HuH-7 (cell line): Measurements from ENCODE around the gene PEX14.

Experiments
- DNase-seq: peaks from one replicate; pipeline ENCODE4 v3.0.0; 2011; ENCODE audit warnings: low spot score

PEX14 gene

GRCh38 chr1:10635085-10635896 is 160.5 kb downstream of the PEX14 start:
- DNase-seq, result no peak

- no peak for DNase-seq
These were observed 161.2 kb downstream of the PEX14 start for GRCh38 chr1:10635992-10636391.

GRCh38 chr1:10637400-10637799 is 162.7 kb downstream of the PEX14 start:
- no peak for DNase-seq

GRCh38 chr1:10637834-10638558 is 163.2 kb downstream of the PEX14 start:
- DNase-seq, result no peak

GRCh38 chr1:10638559-10639005 is 163.8 kb downstream of the PEX14 start:
- DNase-seq, result no peak

GRCh38 chr1:10639011-10639774 is 164.4 kb downstream of the PEX14 start:
- no peak for DNase-seq

- DNase-seq, result no peak
These were observed 165.2 kb downstream of the PEX14 start for GRCh38 chr1:10639775-10640578.

GRCh38 chr1:10640843-10641553 is 166.2 kb downstream of the PEX14 start:
- DNase-seq, result no peak

- DNase-seq, result no peak
These were observed 167.2 kb downstream of the PEX14 start for GRCh38 chr1:10641976-10642375.

GRCh38 chr1:10642403-10643080 is 167.8 kb downstream of the PEX14 start:
- DNase-seq, result no peak

- DNase-seq, result no peak
These were observed 169.0 kb downstream of the PEX14 start for GRCh38 chr1:10643607-10644306.

GRCh38 chr1:10644307-10645128 is 169.8 kb downstream of the PEX14 start:
- DNase-seq, result no peak

GRCh38 chr1:10646347-10646861 is 171.7 kb downstream of the PEX14 start:
- DNase-seq, result no peak

GRCh38 chr1:10647414-10648170 is 172.8 kb downstream of the PEX14 start:
- no peak for DNase-seq

- DNase-seq, result no peak
These were observed 174.2 kb downstream of the PEX14 start for GRCh38 chr1:10648689-10649516.

- DNase-seq, result no peak
These were observed 174.9 kb downstream of the PEX14 start for GRCh38 chr1:10649517-10650201.
